Esophagus muscularis mucosa (tissue), 4 donors: ENCODE measurements around the gene INO80E.

Experiments used
- EP300 ChIP-seq: sonication (generic); formaldehyde crosslinking; IDR thresholded peaks from one replicate; pipeline ENCODE4 v1.6.1; 2017; ENCODE audit warnings: antibody characterized with exemption
- POLR2A ChIP-seq: fragments of 450-650 bp; IDR thresholded peaks from one replicate; pipeline ENCODE4 v1.6.1; 2017; ENCODE audit warnings: antibody characterized with exemption, moderate library complexity, mild to moderate bottlenecking, low read depth
- POLR2AphosphoS5 ChIP-seq, 2 donors: sonication (generic); formaldehyde crosslinking; IDR thresholded peaks; one replicate each; pipeline ENCODE4 v1.6.1; 2017; ENCODE audit warnings: antibody characterized with exemption in 2 of 2
- TF ChIP-seq, protein P1 (sequence below), 3 experiments: fragments of 200-600 bp in 2 of 3; fragments of 450-650 bp in 1 of 3; sonication (generic) in 2 of 3; IDR thresholded peaks; one replicate each; pipeline ENCODE4 v1.5.1; 2017 to 2019; ENCODE audit warnings: antibody characterized with exemption in 3 of 3, mild to moderate bottlenecking in 2 of 3, moderate library complexity in 1 of 3

DNA sequence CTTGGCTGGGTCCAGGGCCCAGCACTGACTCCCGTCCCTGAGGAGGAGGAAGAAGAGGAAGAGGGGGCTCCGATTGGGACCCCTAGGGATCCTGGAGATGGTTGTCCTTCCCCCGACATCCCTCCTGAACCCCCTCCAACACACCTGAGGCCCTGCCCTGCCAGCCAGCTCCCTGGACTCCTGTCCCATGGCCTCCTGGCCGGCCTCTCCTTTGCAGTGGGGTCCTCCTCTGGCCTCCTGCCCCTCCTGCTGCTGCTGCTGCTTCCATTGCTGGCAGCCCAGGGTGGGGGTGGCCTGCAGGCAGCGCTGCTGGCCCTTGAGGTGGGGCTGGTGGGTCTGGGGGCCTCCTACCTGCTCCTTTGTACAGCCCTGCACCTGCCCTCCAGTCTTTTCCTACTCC, 9.1 kb upstream of the INO80E start:
- TF ChIP-seq, protein P1, sequence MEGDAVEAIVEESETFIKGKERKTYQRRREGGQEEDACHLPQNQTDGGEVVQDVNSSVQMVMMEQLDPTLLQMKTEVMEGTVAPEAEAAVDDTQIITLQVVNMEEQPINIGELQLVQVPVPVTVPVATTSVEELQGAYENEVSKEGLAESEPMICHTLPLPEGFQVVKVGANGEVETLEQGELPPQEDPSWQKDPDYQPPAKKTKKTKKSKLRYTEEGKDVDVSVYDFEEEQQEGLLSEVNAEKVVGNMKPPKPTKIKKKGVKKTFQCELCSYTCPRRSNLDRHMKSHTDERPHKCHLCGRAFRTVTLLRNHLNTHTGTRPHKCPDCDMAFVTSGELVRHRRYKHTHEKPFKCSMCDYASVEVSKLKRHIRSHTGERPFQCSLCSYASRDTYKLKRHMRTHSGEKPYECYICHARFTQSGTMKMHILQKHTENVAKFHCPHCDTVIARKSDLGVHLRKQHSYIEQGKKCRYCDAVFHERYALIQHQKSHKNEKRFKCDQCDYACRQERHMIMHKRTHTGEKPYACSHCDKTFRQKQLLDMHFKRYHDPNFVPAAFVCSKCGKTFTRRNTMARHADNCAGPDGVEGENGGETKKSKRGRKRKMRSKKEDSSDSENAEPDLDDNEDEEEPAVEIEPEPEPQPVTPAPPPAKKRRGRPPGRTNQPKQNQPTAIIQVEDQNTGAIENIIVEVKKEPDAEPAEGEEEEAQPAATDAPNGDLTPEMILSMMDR (IDR thresholded peaks at IDR 0.05) = no peak
- no peak for TF ChIP-seq POLR2AphosphoS5 (IDR thresholded peaks at IDR 0.05)
- no peak for TF ChIP-seq POLR2A
- TF ChIP-seq EP300 = no peak
